Pons (tissue), 1 donor: Measurements from ENCODE around the gene PNLIP.

Source experiments
- DNase-seq: peaks from one replicate; pipeline ENCODE4 v3.0.0-alpha.2; 2016; ENCODE audit warnings: low spot score

The PNLIP gene

GRCh38 chr10:116574797-116575196 lies 29.1 kb downstream of the PNLIP start:
- DNase-seq = no peak

DNA sequence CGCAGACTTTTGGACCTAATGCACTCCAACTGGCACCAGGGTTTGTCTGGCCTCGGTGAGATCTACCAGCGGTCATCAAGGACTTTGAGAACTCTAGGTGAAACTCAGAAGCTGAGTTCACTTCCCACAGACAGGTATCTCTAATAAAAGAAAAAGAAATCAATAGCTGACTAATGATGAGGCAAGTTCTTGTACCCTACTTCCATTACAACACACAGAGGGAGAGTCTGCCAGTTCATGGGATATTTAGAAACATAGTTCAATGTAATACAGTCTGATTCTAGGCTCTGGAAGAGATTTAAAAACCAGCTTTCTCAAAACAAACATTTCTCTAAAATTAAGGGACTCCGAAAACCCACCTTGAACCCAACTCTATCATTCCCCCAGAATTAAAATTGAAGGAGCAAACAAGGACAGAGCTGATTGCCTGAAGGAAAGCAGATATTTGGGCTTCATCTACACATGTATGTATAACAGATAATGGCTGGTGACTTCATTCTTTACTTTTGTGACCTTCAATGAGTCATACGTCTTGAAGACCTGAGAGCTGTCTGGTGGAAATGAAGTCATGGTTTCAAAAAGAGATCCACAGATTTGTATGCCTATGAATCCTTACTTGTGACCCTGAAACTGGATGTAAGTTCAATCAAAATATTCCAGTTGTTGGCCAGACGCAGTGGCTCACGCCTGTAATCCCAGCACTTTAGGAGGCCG lies 42.3 kb downstream of the PNLIP start:
- DNase-seq = no peak

DNA sequence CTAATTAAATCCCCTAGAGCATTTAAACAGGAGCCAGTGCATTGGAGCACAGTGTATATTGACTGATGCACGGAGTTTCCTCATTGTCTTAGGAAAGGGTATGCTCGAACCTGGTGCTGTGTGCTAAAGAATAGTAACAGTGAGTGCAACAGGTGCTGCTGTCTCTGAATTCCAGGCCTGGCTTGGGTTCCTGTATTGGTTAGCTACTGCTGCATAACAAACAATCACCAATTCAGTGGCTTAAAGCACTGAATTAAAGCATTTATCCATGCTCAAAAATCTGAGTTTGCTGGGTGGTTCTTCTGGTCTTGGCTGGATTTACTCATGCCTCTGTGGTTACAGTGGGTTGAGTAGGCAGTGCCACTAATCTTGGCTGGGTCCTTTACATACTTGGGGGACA lies 43.3 kb downstream of the PNLIP start:
- no peak for DNase-seq

DNA sequence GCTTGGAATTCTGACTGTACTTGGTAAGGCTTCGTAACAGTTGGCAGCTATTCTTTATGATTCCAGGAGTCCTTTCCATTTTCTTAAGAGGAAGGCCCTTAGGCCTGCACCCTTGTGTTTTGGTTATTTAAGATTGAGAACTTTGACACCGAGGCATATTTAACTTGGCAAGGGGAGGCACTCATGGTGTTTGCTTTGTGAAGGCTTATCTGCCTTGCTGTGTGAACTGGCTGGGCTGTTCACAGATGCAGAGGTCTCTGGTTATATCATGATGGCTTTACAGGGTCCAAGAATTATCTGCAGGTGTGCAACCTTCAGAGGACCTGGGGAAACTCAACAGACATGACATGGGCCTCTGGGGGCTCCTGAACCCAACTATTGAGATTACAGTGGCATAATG lies 44.2 kb downstream of the PNLIP start:
- DNase-seq = no peak

DNA sequence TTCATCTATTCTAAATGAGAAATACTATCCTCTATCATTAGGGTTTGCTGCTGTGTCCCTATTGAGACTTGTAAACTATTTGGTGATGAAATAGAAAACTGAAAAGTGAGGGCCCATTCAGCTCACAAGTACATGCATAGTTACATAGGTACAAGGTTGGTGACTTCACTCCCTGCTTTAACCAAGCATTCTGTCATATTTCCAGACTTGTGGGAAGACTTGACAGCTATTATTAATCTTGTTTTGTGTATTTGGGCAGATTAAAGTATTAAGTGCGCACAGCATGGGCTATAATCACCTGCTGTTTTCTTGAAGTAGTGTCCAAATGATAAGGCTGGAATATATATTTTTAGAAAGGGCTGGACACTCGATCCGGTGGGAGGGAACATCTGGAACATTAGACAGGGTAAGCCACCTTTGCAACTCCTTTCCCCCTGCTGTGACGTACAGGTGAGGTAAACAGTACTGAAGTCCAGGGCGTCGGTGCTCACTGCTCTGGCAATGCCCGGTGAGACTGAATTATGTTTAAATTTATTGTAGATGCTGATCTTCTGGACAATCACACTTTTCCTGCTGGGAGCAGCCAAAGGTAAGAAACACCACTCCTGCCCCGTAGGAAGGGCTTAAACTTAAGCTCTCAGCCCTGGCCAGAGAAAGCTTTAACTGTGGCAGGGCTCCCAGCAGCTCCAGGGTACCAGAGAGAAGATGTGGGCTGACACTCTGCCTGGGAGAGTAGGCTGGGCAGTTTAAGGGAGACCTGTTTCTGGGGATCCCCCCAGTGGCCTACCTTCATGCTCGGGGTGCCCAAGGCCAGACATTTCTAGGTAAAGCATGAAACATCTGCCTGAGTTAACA lies 45.1 kb downstream of the PNLIP start, which contains the start of gene PNLIPRP1:
TSS of gene PNLIPRP1 (plus strand) at position 370 of the 855 bp plus-strand sequence. CDS start at position 541, 171 bp downstream.
- DNase-seq = no peak

DNA sequence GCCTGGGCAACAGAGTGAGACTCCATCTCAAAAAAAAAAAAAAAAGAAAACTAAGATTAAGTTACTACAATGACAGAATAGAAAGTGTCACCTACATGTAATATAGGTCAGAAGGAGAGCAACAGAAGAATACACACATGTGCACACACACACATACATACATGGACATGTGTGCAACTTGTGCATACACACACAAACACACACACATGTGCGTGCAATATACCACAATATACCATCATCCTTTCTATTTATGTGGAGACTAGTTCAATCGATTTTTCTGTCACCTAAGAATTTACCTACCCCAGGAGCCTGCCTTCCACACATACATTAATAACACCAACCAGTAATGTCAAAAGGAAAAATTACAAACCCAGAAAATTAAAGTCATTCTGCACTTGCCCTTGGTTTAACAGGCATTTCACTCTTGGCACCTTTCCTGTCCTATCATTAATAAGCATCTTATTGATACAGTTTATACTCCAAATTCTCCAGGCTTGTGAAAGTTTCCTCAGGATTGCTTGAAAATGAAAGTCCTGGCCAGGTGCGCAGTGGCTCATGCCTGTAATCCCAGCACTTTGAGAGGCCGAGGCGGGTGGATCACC lies 47.5 kb downstream of the PNLIP start:
- no peak for DNase-seq

DNA sequence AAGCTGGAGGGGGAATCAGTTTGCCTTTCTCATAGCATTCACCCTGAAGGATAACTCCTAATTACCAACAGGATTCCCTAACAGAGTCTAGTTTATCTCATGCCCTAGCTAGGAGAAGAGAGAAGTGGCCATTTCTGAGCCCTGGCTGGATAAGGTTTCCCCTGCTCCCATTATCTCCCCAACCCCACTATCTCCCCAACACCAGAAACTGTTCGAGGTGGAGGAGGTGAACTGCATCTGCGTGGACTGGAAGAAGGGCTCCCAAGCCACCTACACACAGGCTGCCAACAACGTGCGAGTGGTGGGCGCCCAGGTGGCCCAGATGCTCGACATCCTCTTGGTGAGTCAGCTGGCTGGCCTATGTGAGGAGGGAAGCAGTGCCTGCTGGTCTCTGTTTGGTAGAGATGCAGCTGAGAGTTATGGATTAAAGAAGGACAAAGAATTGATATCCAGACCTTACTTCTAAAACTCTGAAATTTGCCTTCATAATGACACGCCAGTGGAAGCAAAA lies 48.8 kb downstream of the PNLIP start:
- no peak for DNase-seq

- DNase-seq = no peak
These were observed 50.3 kb downstream of the PNLIP start for GRCh38 chr10:116596062-116596461.

DNA sequence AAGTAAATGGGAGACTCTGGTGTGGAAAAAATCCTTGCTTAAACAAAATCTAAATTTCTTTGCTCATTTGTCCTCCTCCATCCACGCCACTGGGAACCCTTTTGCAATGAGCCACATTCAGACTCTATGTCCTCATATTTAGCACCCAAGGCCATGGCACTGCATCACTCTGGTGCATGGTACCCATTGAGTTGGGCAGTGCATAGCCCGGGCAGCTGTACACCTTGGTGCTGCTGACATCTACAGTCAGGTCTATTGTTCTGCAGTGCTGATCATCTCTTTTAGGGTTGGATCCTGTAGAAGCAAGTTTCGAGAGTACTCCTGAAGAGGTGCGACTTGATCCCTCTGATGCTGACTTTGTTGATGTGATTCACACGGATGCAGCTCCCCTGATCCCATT lies 51.8 kb downstream of the PNLIP start:
- no peak for DNase-seq

DNA sequence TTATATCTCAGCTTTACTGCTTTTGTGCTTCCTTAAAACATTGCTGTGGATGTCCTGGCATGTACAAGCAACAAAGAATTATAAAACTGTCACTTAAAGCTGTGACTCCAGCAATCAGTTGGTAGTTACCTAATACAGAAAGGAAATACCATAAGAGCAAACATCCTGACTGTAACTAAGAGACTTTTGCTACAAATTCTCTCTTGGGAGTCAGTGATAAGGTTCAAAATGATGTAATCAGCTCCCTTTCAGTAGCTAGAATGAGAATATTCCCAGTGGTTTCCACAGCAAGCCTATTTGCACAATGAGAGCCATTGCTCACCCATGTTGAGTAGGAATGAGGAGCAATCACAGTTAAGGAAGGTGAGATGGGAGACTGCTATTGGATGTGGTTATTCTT lies 52.6 kb downstream of the PNLIP start:
- DNase-seq = no peak

- DNase-seq = no peak
These were observed 54.3 kb downstream of the PNLIP start for GRCh38 chr10:116599991-116600390.

DNA sequence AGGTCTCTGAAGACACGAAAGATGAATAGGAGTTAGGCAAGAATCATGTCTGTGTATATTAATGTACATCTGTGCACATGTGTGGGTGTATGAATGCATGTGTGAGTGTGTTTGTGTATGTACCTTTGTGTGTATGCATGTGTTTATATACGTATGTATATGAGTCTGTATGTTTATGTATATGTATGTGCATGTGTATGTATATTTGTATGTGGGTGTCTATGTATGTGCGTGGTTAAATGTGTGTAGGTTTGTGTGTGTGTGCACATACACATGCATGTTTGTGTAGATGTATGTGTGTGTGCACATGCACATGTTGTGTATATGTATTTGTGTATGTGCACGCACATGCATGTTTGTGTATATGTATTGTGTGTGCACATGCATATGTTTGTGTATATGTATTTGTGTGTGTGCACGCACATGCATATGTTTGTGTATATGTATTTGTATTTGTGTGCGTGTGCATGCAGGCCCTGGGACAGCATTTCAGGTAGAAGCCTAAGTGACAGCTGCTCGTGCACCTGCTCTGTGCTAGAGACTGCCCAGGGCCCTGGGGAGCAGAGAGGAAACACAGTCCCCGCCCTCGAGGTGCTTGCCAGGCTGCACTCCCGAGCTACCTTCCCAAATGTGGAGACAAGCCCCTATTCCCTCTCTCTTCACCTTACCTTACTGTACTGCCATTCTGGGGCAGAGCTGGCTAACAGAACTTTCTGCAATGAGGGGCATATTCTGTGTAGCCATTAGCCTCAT lies 57.1 kb downstream of the PNLIP start:
- DNase-seq = no peak

DNA sequence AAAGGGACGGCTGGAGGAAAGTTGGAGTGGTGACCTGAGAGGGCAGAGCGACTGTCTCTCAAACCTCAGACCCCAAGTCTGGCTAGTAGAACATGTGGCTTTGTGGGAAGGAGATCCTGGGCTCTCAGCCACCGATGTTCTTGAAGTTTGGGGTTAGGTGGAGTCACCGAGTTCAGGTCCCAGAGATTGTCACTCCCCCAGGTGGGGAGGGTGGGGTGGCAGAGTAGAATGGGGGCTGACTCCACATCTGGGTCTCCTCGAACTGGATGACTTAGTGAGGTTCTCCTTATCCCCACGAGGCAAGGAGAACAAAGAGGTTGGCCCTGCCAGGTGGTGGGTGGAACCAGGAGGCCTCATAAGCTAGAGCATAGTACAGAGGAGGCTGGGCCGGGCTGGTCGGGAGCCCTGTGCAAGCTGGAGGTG lies 60.3 kb downstream of the PNLIP start:
- no peak for DNase-seq

DNA sequence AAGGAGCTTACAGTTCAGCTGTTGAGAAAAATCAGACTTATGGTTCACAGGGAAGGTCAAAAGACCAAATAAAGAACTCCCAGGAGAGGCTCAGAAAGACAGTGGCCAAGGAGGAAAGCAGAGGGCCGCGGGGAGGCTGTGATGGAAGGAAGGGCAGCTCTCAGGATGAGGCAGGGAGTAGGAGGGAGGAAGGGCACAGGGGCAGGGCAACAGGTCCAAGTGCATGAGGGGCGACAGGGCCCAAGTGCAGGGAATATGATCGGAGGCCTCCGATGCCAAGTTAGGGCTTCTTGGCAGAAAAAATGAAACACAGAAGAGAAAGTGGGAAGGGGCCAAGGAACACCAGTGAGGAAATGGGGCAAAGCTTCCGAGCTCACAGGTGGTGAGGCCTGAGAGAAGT lies 61.6 kb downstream of the PNLIP start:
- DNase-seq = no peak

DNA sequence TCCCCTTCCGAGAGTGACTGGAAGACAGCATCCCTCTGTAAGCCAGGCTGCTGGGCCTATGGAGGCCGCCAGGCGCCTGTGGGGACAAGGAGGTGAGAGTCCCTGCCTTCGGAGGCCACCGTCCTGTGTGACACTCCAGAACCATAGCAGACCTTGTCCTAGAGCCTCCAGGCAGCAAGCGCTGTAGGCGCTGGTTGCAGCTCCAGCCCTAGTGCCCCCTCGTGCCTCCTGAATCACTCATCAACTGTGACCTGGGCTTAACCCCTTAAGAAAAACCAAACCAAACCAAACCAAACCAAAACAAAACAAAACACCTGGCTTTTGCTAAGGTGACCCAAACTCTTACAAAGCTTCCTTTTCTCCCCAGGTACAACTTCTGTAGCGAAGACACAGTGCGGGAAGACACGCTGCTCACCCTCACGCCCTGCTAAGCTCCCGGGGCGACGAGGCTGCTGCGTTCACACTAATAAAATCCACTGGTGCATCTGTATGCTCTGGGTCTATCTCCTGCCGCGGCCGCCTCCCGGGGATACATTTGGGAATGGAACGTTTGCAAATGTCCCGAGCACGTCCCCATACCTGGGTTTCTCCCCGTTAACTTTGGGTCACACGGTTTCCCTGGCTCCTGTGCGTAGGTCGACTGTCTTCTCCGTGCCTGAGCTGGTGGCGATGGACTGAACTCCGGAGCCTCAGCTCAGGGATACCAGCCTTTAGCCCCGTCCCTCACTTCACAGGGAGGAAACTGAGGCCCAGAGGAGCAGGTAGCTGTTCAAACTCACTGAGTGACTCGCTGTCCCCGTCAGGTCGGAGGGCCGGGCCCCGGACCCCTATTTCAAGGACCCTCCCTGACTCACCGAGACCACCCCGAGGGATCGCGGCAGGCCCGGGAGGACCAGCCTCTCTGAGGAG lies 63.2 kb downstream of the PNLIP start:
- no peak for DNase-seq

GRCh38 chr10:116610443-116611152 lies 64.9 kb downstream of the PNLIP start:
- DNase-seq = no peak

DNA sequence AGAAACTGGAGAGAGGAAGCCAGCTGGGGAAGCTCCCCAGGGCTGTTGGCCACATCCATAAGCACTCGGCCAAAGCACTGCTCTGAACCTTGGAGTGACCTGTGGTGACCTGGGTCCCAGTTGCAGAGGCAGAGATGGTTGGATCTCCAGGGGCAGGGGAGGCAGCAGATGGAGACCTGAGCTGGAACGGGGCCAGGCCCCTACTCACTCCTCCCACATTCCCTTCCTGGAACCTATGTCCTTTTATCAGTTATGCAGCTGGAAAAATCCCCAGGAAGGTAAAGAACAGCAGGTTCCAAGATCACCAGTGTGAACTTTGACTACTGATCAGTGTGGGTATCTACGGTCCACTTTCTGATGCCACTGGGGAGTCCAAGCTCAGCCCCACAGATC lies 65.4 kb downstream of the PNLIP start:
- DNase-seq = no peak

- DNase-seq = no peak
These were observed 66.5 kb downstream of the PNLIP start for GRCh38 chr10:116612107-116612769.

DNA sequence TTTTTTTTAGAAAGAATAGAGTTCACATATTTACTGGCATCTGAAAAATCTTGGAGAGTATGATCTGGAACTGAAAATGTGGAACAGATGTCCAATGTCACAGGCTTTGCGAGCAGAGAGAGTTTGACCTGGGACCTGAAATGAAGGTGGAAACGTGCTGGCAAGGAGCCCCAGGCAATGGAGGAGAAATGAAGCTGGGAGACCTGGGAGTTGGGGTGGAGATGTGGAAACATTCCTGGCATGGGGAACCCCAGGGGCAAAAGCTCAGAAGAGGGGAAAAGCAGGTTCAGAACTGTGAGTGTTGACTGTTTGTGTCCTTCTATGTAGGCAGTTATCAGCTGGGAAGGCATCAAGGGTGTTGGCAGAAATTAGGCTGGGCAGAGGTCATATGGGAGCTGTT lies 67.7 kb downstream of the PNLIP start:
- no peak for DNase-seq

GRCh38 chr10:116614796-116615195 lies 69.1 kb downstream of the PNLIP start:
- no peak for DNase-seq
